ENCODE measurements around the gene ZBED1.
"Not testable (repeated sequence)": the region's sequence is repeated elsewhere in the genome, so short reads cannot be mapped to it uniquely, and the experiment has no call there.

The ZBED1 gene

GRCh38 chrX:2517055-2517454 is 16.3 kb upstream of the ZBED1 start:
- DNase-seq = no peak

GRCh38 chrX:2516623-2517022 is 15.8 kb upstream of the ZBED1 start:
- no peak for DNase-seq

GRCh38 chrX:2514131-2514530 is 13.4 kb upstream of the ZBED1 start:
- DNase-seq = no peak

GRCh38 chrX:2513121-2513664 is 12.4 kb upstream of the ZBED1 start:
- no peak for DNase-seq

GRCh38 chrX:2512501-2512900 is 11.7 kb upstream of the ZBED1 start:
- no peak for DNase-seq

- no peak for DNase-seq
Measured at GRCh38 chrX:2511326-2511725, 10.6 kb upstream of the ZBED1 start.

- DNase-seq = no peak
Measured at GRCh38 chrX:2508648-2509335, 8.0 kb upstream of the ZBED1 start.

GRCh38 chrX:2507904-2508627 is 7.3 kb upstream of the ZBED1 start:
- no peak for DNase-seq

GRCh38 chrX:2507196-2507595 is 6.4 kb upstream of the ZBED1 start:
- no peak for DNase-seq

- DNase-seq = not testable (repeated sequence)
Measured at GRCh38 chrX:2505341-2505740, 4.6 kb upstream of the ZBED1 start.

- DNase-seq = no peak
Measured at GRCh38 chrX:2504706-2505332, 4.0 kb upstream of the ZBED1 start.

- DNase-seq = no peak
Measured at GRCh38 chrX:2503591-2504500, 3.1 kb upstream of the ZBED1 start.

GRCh38 chrX:2502668-2503519 is 2.1 kb upstream of the ZBED1 start:
- DNase-seq = no peak

- no peak for DNase-seq
Measured at GRCh38 chrX:2502120-2502667, 1.4 kb upstream of the ZBED1 start.

GRCh38 chrX:2501559-2502102 is 855 bp upstream of the ZBED1 start:
- DNase-seq = no peak

GRCh38 chrX:2500091-2500802 is 529 bp downstream of the ZBED1 start:
- no peak for DNase-seq

GRCh38 chrX:2499507-2499906 is 1.3 kb downstream of the ZBED1 start:
- DNase-seq = no peak

GRCh38 chrX:2498781-2499302 is 1.9 kb downstream of the ZBED1 start:
- DNase-seq = no peak

GRCh38 chrX:2497961-2498780 is 2.6 kb downstream of the ZBED1 start:
- no peak for DNase-seq
